ENCODE data around the gene SLU7. TPM values are rescaled to one million over a fixed set of nuclear protein-coding genes. Genes with fewer than 3 reads are reported as not detected.

Gene SLU7
- polyA plus RNA-seq, 1 of the 3 experiments (the other 2 are of a cell fraction), result 22.3 TPM

- Histone ChIP-seq H3K4me2 (peak overlapping the region; percentile 80), H3F3A (replicated peaks; ENCODE audit: insufficient read depth) (peaks cover 12% of the 10 kb centered on the region), H3K9ac (peak overlapping the region; percentile 71; the same call in 1 of the 2 replicates), H3K36me3 (replicated peaks in 1 of 2; ENCODE audit: control insufficient read depth in 1 of 2, insufficient read depth in 2 of 2, low read length in 1 of 2) (peaks cover 23 to 35% of the 10 kb centered on the region in 2 experiments), H2AFZ (ENCODE audit: low read depth) (peak overlapping the region; percentile 78; the same call in 1 of the 2 replicates), H3K27me3 (ENCODE audit: insufficient read depth) (no peaks in the 10 kb centered on the region), H3K9me2 (no peaks in the 10 kb centered on the region), H3K27ac (ENCODE audit: low read depth in 2 of 2, low read length in 1 of 2) (no peak overlapping the region), H4K20me1 (ENCODE audit: insufficient read depth) (no peaks in the 10 kb centered on the region), H3K4me1 (ENCODE audit: control insufficient read depth in 1 of 2, insufficient read depth in 2 of 2, low read depth in 1 of 2, low read length in 1 of 2) (peaks cover 16 to 17% of the 10 kb centered on the region in 2 experiments; a peak in 3 of 4 replicates), H3K79me2 (ENCODE audit: insufficient read depth) (peaks cover 57% of the 10 kb centered on the region), H3K9me3 (no peaks in the 10 kb centered on the region), H3K4me3 (ENCODE audit: low read depth in 2 of 2, low read length in 1 of 2) (peak overlapping the region; percentile 68 to 73)
- no peak for DNase-seq
- CTCF ChIA-PET, result interaction anchor here (13.8 kb wide), 1 partner anchor 17 kb away, joined by 177 read pairs; no protein-coding TSS in a partner anchor
- POLR2A ChIA-PET, result no interaction called here
- WGBS (ENCODE audit: low lambda C conversion rate), result 46% methylated on average over 2 of the region's 2 CpGs
- TF ChIP-seq CHD2 (IDR thresholded peaks at IDR 0.05; ENCODE audit: low read length, partially characterized antibody) (no peak), JUND (IDR thresholded peaks at IDR 0.05) (no peak), MXI1 (IDR thresholded peaks at IDR 0.05; ENCODE audit: low read depth, low read length) (no peak), ELF1 (IDR thresholded peaks at IDR 0.05) (no peak), EP300 (IDR thresholded peaks at IDR 0.05; ENCODE audit: borderline replicate concordance in 1 of 2, low read depth in 1 of 2, low read length in 1 of 2) (no peak), TCF12 (IDR thresholded peaks at IDR 0.05) (no peak), GABPA (IDR thresholded peaks at IDR 0.05; ENCODE audit: low read depth) (no peak), EZH2phosphoT487 (IDR thresholded peaks at IDR 0.05; ENCODE audit: borderline replicate concordance, low read depth) (no peak)
These were observed 4.2 kb upstream of the SLU7 start for GRCh38 chr5:160423099-160423498.

DNA sequence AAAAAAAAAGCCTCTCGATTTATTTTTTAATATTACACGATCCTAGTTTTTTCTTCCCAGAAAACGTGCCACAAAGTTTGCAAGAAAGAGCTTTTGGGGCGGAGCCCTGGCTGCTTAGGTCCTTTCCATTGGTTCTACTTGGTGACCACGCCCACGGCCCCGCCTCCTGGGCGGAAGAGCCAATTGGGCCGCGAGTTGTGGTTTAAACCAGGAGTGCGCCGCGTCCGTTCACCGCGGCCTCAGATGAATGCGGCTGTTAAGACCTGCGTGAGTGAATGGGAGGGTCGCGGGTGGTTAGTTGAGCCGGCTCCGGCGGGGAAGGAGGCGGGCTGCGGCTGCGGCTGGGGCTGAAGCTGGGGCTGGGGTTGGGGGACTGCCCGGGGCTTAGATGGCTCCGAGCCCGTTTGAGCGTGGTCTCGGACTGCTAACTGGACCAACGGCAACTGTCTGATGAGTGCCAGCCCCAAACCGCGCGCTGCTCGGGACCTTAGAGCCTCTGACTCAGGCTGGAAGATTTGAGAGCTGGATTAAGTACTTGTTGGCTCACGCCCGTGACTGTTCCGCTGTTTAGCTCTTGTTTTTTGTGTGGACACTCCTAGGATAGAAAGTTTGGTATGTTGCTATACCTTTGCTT is 2.9 kb upstream of the SLU7 start, which contains the start of gene PTTG1:
TSS of gene PTTG1 (plus strand) at position 231 of the 634 bp plus-strand sequence. CDS start 458 bp downstream, outside the sequence.
- peaks cover 17 to 26% of the 10 kb centered on the region in 2 experiments; a peak in 3 of 4 replicates for H3K4me1 ChIP-seq (ENCODE audit: control insufficient read depth in 1 of 2, insufficient read depth in 2 of 2, low read depth in 1 of 2, low read length in 1 of 2)
- no peaks in the 10 kb centered on the region for H3K9me3 ChIP-seq
- H3K79me2 ChIP-seq (ENCODE audit: insufficient read depth), result peaks cover 70% of the 10 kb centered on the region
- CTCF ChIA-PET, result interaction anchor here (0.6 to 13.8 kb wide), 3 partner anchors 18 to 1434 kb away, joined by 3 to 177 read pairs (median 3); no protein-coding TSS in a partner anchor
- H3K9me2 ChIP-seq, result no peaks in the 10 kb centered on the region
- POLR2A ChIA-PET, result no interaction called here
- WGBS (ENCODE audit: low lambda C conversion rate), result under 1% methylated on average over 38 of the region's 39 CpGs
- H3K4me3 ChIP-seq (ENCODE audit: low read depth in 2 of 2, low read length in 1 of 2), result peak within 1 kb of the TSS; percentile 68 to 73
- peak; percentile 90 for DNase-seq
- peak within 1 kb of the TSS; percentile 71 for H3K9ac ChIP-seq
- H3K27me3 ChIP-seq (ENCODE audit: insufficient read depth), result no peaks in the 10 kb centered on the region
- peak within 1 kb of the TSS; percentile 80 for H3K4me2 ChIP-seq
- peak within 1 kb of the TSS; percentile 67 to 73 for H3K27ac ChIP-seq (ENCODE audit: low read depth in 2 of 2, low read length in 1 of 2)
- no peaks in the 10 kb centered on the region for H4K20me1 ChIP-seq (ENCODE audit: insufficient read depth)
- H3F3A ChIP-seq (replicated peaks; ENCODE audit: insufficient read depth), result peaks cover 12% of the 10 kb centered on the region
- H2AFZ ChIP-seq (ENCODE audit: low read depth), result peak within 1 kb of the TSS; percentile 78
- H3K36me3 ChIP-seq (replicated peaks in 1 of 2; ENCODE audit: control insufficient read depth in 1 of 2, insufficient read depth in 2 of 2, low read length in 1 of 2), result peaks cover 14 to 24% of the 10 kb centered on the region in 2 experiments
- TF ChIP-seq ZBTB33 (IDR thresholded peaks at IDR 0.05; ENCODE audit: borderline replicate concordance, low read depth) (0 out of 2 replicates have a peak, but pooled peaks have one; percentile 11), POLR2AphosphoS5 (IDR thresholded peaks at IDR 0.05; ENCODE audit: low read depth, low read length) (peak; percentile 92), NRF1 (IDR thresholded peaks at IDR 0.05; ENCODE audit: low read depth, low read length) (peak; percentile 33; the same call in 1 of the 2 replicates), TAF1 (IDR thresholded peaks at IDR 0.05; ENCODE audit: borderline replicate concordance, low read depth, low read length) (peak; percentile 80), MXI1 (IDR thresholded peaks at IDR 0.05; ENCODE audit: low read depth, low read length) (peak; percentile 67), NFIC (IDR thresholded peaks at IDR 0.05; ENCODE audit: borderline replicate concordance) (0 out of 2 replicates have a peak, but pooled peaks have one; percentile 4), CHD2 (IDR thresholded peaks at IDR 0.05; ENCODE audit: low read length, partially characterized antibody) (peak; percentile 41), YY1 (IDR thresholded peaks at IDR 0.05; ENCODE audit: low read depth) (0 out of 2 replicates have a peak, but pooled peaks have one; percentile 11), REST (IDR thresholded peaks at IDR 0.05; ENCODE audit: low read depth, low read length) (no peak), CTCF (IDR thresholded peaks at IDR 0.05) (no peak), MEF2A (IDR thresholded peaks at IDR 0.05; ENCODE audit: borderline replicate concordance, low read depth) (no peak), FOSL2 (IDR thresholded peaks at IDR 0.05; ENCODE audit: borderline replicate concordance, low read depth) (no peak)
- TF ChIP-seq, protein P1, sequence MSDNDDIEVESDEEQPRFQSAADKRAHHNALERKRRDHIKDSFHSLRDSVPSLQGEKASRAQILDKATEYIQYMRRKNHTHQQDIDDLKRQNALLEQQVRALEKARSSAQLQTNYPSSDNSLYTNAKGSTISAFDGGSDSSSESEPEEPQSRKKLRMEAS (IDR thresholded peaks at IDR 0.05; ENCODE audit: low read depth), result peak; percentile 74; the same call in 1 of the 2 replicates
